Inferior parietal cortex (tissue), 1 donor: ENCODE data around the gene KCNK1.
"Not testable (repeated sequence)": the region's sequence is repeated elsewhere in the genome, so short reads cannot be mapped to it uniquely, and the experiment has no call there.

Source experiments
- DNase-seq: peaks from one replicate; pipeline ENCODE4 v3.0.0-alpha.2; 2016; ENCODE audit errors: extremely low spot score

The KCNK1 gene

DNA sequence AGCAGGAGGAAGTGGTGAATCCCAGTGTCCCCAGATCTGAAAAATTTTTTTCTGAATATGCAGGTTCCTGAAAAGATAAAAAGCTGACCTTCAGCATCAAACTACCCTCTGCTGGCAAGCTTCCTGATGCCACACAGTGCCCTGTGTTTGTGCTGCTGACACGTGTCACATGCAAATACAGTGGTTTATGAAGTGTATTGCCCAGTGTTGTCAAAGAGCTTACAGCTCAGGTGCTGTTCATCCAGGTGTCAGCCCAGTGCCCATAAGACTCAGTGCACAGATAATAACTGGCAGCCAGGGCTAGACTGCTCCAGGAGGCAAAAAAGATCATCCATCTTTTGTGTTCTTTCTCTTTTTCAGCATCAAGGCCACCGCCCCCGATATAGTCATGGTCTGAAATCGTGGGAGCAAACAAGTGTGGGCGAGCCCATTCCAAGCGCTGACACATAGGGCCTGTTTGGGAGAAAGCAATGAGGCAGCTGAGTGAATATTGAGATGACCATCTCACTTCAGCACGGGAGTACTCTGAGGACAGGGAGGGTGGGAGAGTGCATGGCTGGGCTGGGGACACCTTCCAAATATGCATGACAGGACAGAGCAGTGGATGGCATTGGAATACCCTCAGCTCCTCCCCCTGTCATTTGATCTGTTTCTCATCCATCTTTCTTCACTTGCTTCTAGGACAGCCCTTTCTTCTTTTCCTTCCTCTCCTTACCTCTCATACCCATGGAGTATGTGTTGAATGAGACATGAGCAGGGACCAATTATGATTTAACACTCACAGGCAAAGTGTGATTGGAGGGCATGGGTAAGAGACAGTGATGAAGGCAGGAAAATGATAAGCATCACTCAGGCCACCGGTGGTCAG is 6.4 kb upstream of the KCNK1 start:
- DNase-seq, result no peak

DNA sequence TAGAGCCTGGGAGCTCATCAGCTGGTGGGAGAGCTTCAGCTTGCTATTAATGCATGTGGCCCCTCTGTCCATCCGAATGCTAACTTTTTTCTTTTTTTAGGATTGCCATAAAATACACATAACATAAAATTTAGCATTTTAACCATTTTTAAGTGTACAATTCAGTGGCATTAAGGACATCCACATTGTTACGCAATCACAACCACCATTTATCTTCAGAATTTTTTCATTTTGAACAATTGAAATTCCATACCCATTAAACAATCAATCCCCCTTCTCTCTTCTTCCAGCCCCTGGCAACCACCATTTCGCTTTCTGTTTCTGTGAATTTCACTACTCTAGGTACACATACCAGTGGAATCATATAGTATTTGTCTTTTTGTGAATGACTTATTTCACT is 4.9 kb upstream of the KCNK1 start:
- DNase-seq, result no peak

DNA sequence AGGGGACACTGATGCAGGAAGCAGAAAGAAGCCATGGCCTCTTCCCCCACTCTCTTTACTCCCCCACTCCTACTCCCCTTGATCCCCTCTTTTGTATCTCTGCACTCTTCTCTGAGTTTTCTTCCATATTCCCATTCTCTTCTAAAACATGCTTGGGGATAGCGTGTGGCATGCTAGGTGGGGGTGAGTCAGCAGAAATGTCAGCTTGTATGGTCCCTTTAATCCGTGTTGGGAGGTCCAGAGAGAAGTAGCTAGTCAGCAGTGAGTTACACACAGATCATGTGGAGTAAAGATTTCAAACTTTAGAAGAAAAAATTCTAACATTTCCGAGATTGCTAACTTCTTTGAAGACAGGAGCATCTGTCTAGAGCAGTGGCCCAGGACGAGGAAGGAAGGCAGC is 4.0 kb upstream of the KCNK1 start:
- no peak for DNase-seq

GRCh38 chr1:233610628-233611027 is 3.3 kb upstream of the KCNK1 start:
- no peak for DNase-seq

GRCh38 chr1:233611363-233611762 is 2.5 kb upstream of the KCNK1 start:
- not testable (repeated sequence) for DNase-seq

DNA sequence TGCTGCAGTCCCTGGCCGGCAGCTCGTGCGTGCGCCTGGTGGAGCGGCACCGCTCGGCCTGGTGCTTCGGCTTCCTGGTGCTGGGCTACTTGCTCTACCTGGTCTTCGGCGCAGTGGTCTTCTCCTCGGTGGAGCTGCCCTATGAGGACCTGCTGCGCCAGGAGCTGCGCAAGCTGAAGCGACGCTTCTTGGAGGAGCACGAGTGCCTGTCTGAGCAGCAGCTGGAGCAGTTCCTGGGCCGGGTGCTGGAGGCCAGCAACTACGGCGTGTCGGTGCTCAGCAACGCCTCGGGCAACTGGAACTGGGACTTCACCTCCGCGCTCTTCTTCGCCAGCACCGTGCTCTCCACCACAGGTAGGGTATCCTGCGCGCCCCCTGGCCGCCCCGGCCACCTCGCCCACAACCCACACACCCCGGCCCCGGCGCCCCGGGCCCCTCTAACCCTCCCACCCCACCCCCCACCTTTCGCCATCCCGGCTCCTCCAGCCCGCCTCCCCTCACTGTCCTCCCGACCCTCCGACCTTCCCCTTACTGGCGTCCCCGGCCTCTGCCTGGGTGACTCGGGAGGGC is 352 bp downstream of the KCNK1 start:
- no peak for DNase-seq

DNA sequence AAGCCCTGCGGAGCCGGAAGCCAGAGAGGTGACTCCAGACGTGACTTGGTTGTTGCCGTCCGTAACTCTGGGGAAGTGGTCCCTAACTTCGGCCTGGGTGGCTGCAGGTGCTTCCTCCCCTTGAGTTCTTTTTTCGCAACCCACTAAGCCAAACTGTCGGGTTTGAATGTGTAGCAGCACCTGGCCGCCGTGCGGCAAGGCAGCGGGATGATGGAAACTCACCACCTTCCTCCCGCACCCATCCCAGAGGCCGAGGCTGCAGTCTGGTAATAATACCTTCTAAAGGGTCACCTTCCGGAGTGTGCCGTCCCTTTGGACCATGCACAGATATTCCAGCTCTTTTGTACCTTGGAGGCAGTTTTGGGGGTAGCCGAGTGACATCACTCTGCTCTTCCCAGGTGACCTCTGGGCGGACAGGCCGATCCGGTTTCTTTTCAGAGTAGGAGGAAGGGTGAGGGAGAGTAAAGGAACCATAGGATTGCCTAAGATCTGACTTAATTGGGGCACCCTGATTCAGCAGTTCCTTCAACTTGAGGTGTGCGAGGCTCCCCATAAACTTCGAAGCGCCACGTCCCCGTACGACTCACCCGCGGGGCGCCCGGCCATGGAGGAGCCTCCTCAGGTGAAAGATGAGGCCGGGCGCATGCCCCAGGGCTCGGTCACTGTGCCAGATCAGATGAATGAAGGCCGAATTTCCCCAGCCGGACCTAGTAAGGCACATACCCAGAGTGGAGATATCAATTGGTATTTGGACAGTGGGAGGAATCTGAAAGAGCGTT is 1.0 kb downstream of the KCNK1 start:
- no peak for DNase-seq

DNA sequence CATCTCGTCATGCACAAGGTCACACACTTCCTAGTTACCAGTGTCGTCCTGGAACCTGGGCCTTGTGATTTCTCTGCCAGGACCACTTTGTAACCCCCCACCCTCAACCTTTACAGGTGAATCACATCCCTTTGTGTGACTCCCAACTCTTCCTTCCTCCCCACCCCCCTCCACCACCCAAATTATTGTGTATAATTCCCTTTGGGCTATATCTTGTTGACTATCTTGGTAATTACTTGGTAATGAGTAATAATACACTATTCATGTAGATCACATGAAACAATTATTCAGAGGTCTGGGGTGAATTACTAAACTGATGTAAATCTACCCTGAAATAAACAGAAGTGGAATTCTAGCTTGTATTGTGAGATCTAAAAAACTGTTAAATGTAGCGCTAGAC is 1.7 kb downstream of the KCNK1 start:
- DNase-seq, result no peak

GRCh38 chr1:233617025-233617424 is 3.1 kb downstream of the KCNK1 start:
- no peak for DNase-seq

DNA sequence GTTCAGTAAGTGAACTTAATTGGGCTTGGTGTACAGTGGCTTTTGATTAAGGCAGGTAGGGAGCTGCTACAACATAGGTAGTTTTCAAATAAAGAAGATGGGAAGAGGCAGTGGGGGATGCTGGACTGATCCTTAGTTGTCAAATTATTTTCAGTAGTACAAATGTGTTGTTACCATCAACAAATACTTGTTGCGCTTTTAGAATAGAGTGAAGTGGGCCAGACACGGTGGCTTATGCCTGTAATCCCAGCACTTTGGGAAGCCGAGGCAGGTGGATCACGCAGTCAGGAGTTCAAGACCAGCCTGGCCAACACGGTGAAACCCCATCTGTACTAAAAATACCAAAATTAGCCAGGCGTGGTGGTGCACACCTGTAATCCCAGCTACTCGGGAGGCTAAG is 5.5 kb downstream of the KCNK1 start:
- not testable (repeated sequence) for DNase-seq

GRCh38 chr1:233620065-233620464 is 6.2 kb downstream of the KCNK1 start:
- no peak for DNase-seq

DNA sequence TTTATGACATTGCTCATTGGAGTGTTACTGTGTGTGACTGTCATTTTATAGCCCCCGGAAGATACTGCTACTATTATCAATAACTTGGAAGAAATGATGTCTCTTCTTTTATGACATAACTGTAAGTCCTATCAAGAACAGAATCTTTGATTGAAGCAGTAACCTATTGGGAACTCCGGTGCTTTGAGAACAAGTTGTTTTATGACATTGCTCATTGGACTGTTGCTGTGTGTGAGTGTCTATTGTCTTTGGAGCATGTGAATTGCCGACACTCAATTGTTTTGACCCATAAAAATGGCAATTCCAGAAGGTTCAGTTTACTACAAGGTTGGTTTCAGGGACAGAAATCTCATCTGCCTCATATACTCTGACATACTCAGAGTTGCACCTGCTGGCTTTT is 8.0 kb downstream of the KCNK1 start:
- no peak for DNase-seq

- DNase-seq, result no peak
Measured at GRCh38 chr1:233624289-233624688, 10.4 kb downstream of the KCNK1 start.

- DNase-seq, result no peak
Measured at GRCh38 chr1:233625087-233625486, 11.2 kb downstream of the KCNK1 start.

GRCh38 chr1:233625510-233625981 is 11.6 kb downstream of the KCNK1 start:
- DNase-seq, result no peak

DNA sequence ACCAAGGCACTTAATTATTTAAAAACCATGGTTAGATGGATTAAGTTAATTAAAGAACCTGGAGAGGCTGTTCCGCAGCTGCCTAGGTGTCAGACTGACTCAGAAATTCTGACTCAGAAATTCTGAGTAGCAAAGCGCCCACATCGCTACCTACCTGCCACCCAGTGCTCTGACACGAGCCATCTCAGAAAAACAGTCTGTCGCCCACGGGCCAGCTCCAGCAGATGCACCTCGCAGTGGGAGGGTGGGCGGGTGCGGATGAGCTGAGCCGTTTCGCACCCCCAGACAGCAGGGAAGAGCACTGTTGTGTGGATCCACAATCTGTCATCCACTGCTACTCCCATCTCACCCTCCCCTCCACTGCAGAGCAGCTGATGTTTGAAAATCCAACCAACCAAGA is 13.5 kb downstream of the KCNK1 start:
- peak; percentile 31 for DNase-seq

DNA sequence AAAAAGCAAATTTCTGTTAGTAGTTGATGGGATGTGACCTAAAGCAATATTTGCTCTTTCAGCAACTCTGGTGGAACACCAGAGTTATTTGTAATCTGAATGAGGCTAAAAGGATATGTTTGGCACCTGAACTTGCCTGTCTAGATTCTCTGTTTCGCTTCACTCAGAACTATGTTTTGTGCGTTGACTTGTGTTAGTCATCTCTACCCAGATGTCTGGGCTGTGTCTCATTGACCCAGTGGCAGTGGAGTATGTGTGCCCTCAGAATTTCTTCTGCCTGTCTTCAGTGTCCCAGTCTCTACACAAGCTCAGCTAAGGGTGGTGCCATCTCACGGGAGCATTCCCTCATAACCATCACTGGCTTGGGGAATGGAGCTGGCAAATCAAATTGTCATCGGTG is 13.9 kb downstream of the KCNK1 start:
- DNase-seq, result no peak

DNA sequence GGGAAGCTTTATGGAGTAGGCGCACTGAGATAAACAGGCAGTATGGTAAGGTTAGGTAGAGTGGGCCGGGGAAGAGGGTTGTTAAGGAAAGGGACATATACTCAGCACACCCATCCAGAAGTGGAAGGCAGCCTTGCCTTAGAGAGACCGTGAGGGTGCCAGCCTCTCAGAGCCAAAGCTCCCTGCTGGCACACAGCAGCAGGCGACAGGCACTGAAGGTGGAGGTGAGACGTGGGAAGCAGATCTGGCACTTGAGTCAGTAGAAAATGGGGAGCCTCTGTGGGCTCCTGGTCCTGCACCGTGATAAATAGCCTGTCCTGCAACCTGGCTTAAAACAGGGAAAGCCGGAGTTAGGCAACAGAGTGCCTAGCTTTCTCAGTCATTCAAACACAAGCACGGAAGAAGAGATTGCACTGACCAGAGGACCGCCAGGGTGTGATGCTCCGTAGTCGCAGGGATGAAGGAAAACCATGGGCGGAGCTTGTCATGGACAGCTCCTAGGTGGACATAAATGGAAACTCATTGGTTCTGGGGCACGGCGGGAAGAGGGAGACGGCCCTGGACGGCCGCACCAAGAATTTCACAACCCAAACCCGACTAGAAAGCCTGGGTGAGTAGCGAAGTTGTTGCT is 15.5 kb downstream of the KCNK1 start:
- DNase-seq, result no peak

DNA sequence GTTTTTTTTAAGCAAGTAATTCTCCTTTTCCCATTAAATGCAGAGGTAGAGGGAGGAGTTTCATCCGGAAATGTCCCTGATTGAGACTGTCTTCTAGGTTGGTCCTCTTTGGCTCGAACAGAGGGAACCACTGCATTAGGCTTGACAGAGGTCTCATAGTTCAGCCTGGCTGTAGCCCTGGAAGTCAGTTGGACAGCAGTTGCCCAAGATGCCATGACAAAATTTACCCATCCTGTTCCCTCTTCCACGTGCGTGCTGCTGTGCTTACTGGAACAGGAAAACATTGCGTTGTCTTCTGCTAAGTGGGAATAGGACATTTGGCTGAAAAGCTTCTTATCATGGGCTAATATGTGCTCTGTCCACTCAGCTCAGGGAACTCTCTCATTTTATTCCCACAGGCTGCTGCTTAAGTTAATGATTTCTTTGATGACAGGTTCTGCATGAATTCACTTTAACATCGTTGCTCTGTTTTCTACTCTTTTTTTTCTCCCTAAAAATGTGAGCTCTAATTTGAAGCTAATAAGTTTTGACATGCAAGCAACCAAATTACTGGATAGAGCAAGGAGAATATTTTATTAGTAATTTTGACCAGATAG is 18.0 kb downstream of the KCNK1 start:
- DNase-seq, result no peak

- no peak for DNase-seq
Measured at GRCh38 chr1:233632436-233632835, 18.5 kb downstream of the KCNK1 start.

DNA sequence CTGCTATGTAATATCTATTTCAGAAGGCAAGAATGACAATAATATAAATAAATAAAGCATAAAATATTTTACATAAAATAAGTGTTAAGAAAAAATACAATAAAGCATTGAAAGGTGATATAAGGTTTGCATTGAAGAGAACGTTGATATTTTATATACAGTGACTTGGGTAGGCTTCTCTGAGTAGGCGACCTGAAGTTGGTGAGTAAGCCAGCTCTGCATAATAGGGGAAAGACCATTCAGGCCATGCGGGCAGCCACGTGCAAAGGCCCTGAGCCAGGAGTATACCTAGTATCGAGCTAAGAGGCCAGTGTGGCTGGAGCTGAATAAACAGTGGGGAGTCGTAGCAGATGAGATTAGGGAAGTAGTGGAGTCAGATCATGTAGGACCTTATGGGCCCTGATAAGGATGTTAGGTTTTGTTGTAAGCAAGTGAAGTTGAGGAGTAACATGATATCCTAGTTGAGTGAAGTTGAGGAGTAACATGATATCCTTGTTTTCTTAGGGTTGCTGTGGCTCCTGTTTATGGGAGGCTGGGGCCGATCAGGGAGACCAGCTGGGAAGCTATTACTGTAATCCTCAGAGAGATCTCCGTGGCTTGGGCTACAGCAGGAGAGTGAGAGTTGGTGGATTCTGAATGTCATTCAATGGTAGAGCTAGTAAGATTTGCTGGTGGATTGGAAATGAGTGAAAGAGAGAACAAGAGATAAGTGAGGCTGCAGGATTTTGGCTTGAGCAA is 22.0 kb downstream of the KCNK1 start:
- peak; percentile 69 for DNase-seq
